HG03432 (cell line): Measurements from ENCODE around the gene UBA52.

Source experiments
- ATAC-seq: cut with Tn5 transposase; IDR thresholded peaks from one replicate; pipeline ENCODE4 v1.9.1; 2021; ENCODE audit warnings: mild to moderate bottlenecking, moderate library complexity; ENCODE audit not compliant: unreplicated experiment

Gene UBA52

DNA sequence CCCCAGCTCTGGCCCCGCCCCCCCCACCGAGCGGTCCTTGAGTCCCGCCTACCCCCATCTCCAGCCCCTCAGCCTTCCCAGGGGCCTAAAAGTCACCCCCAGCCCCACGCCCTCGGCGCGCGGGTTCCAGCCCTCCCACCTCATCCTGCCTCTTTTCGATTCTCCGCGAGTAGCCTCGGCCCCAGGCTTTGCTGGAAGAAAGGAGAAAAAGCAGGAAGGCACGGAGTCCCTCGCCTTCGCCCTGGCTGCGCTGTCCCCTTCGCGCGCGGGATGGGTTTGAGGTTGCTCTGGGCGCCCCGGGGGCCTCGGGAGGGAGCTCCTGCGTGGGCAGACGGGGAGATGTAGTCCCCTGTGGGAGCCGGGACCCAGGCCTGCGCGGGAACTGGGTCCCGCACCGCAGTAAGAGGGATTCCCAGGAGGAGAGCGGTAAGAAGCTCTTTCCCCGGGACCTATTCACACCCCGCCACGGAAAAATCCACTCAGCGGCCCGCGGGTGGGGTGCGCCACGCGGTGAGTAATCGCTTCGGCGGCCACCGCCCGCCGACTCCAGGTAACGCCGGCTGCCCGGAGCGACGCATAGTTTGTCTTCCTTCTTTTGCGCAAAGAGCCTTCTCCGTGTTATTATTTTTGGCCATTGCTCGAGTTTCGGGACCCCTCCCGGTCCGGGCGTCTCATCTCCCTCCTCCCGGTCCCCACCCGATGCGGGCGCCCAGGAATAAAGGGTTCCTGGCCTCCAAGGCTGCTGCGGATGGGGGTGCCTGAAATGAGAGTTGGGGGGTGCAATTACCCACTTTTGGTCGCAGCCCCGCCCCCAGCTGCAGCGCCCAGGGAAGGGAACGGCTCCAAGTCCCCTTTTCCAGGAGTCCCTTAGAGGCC is 35.8 kb downstream of the UBA52 start:
- ATAC-seq: no peak

DNA sequence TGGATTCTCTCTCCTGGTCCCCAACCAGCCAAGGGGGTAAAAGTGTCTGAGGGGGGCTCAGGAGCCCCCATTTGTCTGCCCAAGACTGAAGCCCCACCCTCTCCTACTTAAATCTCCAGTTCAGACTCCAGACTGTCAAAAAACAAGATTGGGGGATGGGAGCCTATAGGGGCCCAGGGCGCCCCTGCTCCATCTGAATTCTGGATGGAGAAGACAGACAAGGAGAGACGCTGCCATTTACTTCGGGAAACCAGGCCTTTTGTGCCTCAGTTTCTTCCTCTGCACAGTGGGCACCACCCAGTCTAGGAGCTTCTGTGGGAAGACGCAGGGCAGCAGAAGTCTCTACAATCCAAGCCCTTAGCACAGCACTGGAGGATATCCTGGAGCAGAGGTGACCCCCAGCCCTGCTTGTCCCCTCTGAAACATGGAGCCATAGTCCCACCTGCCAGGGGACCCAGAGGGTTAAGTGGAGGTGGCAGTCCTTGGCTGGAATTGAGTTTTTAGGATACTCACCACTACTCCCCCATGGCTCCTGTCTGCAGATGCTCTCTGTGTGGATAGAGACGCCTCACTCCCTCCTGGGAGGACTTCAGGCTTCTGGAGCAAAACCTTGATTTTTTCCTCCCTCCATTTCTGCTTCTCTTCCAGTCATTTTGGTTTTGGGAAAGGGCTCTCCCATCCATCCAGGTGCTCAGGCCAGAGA is 36.6 kb downstream of the UBA52 start:
- ATAC-seq: no peak

DNA sequence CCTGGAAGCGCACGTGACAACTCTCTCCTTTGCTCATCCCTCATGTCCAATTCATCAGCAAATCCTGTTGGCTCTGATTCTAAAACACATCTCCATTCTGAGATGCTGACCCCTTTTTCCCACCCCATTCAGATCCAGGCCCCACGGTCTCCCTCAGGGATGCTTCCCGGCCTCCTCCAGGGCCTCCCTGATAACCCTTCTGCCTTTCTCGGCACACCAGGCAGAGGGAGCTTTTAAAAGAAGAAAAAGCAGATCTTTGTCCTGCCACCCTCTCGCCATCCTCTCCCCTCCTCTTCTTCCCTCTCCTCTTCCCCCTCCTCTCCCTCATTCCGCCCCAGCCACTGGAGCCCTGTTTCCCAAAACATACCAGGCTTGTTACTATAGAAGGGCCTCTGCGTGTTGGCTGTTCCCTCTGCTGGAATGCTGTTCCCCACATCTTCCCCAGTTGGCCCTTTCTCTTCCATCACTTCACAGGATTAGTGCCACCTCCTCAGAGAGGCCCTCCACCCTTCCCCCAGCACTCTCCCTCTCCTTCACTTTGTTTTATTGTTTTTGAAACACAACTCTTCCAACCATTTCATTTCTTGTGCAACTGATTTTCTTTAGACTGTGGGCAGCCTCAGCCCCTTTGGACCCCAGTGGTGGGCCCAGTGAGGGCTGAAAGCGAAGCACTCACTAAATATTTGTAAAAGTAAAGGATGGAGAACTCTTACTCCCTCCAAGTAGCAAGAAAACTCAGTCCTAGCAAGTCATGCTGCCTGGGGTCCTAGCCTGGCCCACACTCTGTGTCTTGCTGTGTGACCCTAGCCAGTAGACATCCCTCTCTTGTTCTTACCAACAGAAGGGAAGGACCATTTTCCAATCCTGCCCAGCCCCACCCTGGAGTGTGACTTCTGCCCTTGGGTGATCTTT is 37.4 kb downstream of the UBA52 start:
- ATAC-seq: no peak

DNA sequence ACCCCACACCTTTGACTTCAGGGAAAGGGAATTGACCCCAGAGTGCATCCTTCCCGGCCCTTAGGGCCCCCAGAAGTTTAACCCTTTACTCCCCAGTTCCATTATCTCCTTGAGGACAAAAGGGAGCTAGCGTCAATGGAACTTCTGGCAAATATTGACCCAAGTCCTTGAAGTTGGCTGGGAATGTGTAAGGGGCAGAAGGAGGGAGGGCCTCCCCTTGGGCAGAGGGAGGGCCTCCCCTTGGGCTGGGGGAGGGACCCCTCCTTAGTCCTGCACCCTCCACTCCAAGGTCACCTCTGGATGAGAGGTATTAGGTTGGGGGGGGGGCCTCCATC is 38.0 kb downstream of the UBA52 start:
- no peak for ATAC-seq

DNA sequence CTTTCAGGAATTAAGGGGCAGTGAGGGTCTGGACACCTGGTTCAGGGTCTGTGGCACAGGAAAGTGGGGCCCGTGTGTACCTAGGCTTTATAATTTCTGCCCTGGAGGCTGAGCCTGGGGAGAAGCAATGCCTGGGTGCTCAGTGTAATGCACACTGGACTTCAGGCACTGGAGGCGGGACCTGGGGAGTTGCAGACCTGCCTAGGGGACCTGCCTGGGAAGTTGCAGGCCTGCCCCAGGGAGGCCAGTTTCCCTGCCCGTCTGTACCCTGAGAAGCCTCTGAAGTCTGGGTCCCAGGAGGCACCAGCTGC is 38.5 kb downstream of the UBA52 start:
- ATAC-seq: no peak

DNA sequence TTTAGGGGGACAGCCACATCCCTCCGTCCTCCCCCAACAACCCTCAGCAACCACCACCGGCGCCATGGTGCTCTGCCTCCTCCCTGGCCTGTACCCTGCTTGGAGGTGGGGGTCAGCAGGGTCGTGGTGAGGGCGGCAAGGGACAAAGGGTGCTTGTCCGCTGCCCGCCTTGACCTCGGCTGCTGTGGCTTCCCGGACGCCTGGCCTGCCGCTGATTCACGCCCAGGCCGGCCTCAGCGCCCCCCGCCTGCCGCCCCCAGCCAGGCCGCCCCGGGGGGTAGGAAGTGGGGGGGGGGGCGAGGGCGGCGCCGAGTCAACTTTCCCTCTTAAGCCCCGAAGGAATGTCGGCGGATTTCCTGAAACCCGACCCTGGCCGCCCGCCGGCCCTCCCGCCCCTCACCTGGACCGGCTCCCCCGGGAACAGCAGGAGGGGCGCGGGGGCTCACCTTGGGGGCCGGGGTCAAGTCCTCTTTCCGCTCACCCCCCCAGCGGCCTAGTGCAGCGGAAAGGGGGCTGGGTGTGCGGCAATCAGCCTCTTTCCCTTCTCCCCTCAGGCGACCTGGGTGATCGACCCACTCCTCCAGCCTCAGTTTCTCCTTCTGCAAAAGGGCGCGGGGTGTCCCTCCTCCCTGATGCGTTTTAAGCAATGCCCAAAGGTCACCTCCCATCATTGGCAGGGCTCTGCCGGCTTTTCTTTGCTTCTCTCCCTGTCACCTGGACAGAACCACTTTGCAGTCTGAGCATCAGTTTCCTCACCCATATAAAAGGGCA is 39.1 kb downstream of the UBA52 start:
- no peak for ATAC-seq

DNA sequence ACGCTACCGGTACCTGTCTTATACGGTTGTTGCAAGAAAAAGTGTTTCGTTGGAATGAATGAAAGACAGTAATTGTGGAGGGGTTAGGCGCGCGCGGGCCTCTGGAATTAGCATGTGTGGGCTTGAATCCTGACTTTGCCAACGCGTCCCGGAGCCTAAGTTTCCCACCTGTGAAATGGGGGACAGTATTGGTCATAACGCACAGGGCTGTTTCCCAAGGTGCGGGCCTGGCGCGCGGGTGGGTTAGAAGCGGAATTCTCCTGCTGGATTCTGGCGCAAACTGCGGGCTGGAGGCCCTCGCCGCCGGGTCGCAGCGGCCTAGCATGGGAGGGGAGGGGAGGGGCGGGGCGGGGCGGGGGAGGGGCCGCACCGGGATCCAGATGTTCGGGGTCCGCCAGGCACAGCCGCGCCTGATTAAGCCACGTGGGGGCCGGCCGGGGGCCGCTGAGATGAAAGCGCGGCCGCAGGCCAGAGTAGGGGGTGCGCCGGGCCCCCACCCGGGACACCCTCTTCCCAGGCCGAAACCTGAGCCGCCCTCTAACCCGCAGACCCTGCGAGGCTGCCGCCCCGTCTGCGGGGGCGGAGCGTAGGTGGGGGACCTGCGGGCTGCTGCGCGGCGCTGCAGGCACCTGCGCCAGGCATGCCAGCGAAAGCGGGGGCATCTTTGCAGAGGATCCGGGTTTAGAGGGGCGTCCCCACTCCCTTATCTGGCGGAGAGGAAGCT is 39.8 kb downstream of the UBA52 start:
- ATAC-seq: no peak

DNA sequence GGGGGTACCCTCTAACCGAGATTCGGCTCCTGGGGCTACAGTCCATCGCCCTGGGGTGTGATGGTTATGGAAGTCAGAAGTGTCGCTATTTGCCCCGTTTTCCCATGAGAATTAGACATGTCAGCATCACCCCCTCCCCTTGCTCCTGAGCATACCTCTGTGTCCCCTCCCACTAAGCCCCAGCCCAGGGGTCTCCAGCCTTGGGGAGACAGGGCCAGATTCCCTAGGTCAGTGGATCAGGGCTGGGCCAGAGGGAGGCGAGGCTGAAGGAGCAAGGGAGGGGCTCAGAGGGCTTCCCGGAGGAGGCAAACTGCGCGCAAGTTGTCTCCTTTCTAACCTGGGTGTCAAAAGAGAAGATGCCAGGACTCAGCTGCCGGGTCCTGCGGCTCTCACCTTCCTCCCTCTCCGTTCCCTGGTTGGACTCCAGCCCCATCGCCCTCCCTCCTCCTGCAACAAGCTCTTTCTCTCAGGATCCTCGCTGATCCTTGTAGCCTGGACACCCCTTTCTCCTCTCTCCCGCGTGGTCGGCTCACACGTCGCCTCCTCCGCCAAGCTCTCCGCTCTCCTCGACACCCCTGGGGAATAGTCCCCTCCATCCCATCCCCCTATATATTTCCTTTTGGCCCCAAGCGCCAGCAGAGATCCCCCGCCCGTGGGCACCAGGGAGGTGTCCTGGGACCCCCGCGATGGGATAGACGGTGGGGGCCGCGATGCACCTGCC is 40.6 kb downstream of the UBA52 start:
- no peak for ATAC-seq

DNA sequence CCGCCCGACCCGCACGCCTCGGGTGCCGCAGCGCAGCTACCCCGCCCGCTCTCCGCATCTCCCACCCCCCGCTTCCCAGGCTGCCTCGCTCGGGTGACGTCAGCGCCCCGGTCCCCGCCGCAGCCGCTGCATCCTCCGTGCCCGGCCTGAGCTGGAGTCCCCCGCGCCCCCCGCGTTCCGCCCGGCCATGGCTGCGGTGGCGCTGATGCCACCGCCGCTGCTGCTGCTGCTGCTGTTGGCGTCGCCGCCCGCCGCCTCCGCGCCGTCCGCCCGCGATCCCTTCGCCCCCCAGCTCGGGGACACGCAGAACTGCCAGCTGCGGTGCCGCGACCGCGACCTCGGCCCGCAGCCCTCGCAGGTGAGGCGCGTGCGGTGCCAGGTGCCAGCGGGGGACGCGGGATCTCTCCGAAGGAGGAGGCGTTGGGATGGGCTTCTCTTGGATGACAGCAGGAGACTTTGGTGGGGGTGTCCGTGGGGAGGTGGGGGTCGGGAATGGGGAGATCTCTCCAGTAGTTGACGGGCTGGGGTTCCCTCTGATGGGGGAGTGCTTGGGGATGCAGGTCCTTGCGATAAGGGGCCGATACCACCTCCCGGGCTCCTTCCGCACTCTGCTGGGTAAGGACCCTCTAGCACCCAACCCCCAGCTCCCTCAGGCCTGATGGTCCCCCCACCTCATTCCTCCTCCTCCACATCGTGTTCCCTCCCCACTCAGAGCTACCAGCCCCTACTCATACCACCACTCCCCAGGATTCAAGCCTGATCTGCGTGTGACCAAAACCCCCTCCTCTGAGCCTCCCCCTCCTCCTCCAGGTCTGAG is 41.3 kb downstream of the UBA52 start, which contains the start of gene TMEM59L:
TMEM59L (plus strand) TSS at position 99 of the 817 bp plus-strand sequence; CDS start at position 188, 89 bp downstream.
- no peak for ATAC-seq

DNA sequence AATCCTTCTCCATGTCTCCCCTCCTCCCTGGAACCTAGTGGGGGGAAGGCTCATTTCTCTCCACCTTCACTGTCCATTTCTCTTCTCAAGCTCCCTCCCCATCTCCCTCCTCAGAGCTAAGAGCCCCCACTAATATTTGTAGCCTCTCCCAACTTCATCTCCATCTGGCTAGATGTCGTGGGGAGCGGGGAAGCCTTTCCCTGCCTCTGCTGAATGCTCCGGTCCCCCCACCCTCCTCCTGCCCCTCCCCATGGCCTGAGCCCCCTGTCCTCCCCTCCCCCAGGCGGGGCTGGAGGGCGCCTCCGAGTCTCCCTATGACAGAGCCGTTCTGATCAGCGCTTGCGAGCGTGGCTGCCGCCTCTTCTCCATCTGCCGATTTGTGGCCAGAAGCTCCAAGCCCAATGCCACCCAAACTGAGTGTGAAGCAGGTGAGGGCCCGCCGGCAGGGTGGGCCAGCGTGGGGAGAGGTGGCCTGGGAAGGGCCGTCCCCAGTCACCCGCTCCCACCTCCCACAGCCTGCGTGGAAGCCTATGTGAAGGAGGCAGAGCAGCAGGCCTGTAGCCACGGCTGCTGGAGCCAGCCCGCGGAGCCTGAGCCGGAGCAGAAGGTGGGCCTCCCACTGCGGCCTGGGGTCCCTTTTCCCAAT is 42.1 kb downstream of the UBA52 start:
- ATAC-seq: no peak

DNA sequence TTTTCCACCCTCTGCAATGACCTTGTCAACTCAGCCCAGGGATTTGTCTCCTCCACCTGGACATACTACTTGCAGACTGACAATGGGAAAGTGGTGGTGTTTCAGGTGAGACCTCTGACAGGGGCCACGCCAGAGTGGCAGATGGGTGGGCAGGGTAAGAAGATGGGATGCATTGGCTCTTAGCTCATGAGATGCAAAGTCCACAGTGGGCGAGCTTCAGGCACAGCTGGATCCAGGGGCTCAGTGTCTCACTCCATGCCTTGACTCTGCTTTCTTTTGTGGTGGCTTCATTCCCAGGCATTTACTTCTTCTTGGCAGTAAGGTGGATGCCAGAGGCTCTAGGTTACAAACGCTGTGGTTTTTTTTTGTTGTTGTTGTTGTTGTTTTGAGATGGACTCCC is 44.4 kb downstream of the UBA52 start:
- no peak for ATAC-seq

DNA sequence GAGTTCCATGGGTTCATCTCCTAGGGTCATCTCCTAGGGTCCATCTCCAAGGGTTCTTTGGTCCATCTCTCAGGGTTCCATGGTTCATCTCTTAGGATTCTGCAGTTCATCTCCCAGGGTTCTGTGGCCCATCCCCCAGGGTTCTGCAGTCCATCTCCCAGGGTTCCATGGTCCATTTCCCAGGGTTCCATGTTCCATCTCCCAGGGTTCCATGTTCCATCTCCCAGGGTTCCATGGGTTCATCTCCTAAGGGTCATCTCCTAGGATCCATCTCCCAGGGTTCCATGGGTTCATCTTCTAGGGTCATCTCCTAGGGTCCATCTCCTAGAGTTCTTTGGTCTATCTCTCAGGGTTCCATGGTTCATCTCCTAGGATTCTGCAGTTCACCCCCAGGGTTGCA is 45.9 kb downstream of the UBA52 start:
- no peak for ATAC-seq

DNA sequence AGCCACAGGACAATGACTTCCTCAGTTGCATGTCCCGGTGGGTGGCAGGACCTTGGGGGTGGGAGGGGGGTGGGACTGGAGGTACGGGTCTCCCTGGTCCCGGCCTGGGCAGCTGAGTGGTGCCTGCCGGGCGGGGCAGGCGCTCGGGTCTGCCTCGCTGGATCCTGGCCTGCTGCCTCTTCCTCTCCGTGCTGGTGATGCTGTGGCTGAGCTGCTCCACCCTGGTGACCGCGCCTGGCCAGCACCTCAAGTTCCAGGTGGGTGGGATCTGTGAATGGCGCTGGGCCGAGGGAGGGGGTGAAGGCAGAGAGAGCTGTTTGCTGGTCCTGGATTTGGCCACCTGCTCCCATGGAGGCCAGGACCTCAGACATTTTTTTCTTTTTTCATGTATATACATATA is 46.6 kb downstream of the UBA52 start:
- no peak for ATAC-seq

DNA sequence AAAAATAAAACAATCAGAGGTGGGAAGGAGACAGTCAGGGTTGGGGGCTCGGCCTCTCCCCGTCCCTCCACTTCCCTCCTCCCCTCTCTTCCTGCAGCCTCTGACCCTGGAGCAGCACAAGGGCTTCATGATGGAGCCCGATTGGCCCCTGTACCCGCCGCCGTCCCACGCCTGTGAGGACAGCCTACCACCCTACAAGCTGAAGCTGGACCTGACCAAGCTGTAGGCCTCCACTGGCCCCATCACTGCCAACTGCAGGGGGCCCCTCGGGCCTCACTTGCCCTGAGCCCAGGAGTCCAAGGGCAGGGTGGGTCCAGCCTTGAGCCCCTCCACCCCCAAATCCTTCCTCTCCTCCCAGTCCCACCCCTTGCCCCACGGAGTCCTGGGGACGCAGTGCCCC is 48.7 kb downstream of the UBA52 start:
- no peak for ATAC-seq

DNA sequence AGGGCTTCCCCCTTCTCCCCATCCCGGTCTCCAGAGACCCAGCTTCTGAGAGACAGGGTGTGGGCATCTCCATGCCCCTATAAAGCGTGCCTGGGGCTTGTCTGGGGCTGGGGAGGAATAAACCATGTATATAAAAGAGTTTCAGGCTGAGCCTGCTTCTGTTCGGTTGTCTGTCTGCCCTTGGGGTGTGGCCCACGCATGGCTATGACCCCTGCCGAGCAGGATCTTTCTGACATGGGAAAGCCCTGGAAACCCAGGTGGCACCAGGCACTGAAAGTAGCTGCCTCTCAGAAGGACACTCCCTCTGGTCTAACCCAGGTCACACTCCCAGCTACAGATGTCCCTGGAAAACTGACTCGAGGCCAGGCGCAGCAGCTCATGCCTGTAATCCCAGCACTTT is 49.2 kb downstream of the UBA52 start:
- no peak for ATAC-seq

DNA sequence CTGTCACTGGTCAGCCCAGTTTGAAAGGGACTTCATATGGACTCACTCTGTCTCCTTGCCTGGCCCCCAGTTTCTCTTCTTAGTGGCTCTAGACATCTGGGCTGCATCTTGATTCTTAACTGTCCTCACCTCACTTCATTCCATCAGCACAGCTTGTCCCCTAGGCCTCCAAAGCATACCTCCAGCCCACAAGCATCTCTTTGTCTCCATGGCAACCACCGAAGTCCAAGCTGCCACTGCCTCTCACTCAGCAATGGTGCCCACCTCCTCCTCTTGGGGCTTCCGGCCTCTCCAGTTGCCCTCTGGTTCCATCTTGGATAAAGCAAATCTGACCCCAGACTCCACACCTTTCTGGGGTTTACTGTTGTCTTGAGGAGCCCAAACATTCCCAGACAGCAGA is 55.2 kb downstream of the UBA52 start:
- no peak for ATAC-seq
